HG02623 (cell line): ENCODE measurements around the gene RAP1GAP2.
A peak's percentile ranks its signal among the peaks of the same experiment; 100 is the strongest.
"Not testable (repeated sequence)": the region's sequence is repeated elsewhere in the genome, so short reads cannot be mapped to it uniquely, and the experiment has no call there.

ENCODE experiments used
- ATAC-seq: cut with Tn5 transposase; IDR thresholded peaks from one replicate; pipeline ENCODE4 v1.9.1; 2021; ENCODE audit warnings: moderate library complexity; ENCODE audit not compliant: unreplicated experiment

RAP1GAP2 gene

DNA sequence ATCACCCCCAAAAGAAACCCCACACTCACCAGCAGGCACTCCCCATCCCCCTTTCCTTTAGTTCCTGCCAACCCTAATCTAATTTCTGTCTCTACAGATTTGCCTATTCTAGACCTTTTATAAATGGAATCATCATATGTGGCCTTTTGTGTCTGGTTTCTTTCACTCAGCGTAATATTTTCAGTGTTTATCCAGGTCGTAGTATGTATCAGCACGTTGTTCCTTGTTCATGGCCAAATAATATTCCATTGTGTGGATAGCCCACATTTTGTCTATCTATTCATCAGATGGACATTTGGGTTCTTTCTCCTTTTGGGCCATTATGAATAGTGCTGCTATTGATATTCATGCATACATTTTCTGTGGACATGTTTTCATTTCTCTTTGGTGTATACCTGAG is 193.6 kb downstream of the RAP1GAP2 start:
- no peak for ATAC-seq

DNA sequence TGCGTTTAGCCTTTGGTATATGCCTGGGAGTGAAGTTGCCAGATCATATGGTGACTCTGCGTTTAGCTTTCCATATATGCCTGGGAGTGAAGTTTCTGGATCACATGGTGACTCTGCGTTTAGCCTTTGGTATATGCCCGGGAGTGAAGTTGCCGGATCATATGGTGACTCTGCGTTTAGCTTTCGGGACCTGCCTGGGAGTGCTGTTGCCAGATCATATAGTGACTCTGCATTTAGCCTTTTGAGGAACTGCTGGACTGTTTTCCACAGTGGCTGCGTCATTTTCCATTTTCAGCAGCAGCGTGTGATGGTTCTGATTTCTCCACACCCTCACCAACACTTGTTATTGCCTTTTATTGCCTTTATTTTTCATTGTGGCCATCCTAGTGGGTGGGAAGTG is 194.2 kb downstream of the RAP1GAP2 start:
- no peak for ATAC-seq

DNA sequence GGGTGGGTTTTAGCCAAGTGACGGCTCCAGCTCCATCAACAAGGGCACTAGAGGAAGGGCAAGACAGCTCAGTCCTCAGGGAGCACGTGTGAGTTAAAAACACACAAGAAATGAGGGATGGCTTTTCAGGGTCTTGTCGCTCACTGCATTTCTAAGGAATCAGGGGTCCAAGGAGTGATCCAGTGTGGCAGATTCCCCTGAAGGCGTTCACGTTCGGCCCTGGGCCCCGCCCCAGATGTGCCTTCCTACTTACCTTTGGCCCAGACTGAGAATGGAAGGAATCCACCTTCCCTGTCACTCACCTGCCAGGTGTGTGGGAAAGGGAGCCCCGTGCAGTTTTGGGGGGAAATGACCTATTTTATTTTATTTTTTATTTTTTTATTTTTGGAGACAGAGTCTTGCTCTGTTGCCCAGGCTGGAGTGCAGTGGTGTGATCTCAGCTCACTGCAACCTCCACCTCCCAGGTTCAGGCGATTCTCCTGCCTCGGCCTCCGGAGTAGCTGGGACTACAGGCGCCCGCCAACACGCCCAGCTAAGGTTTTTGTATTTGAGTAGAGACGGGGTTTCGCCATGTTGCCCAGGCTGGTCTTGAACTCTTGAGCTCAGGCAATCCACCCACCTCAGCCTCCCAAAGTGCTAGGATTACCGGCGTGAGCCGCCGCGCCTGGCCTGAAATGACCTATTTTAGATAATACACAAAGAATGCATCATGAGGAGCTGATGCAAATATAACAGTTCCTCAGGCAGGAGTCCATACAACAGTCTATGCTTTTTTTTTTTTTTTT is 195.3 kb downstream of the RAP1GAP2 start:
- not testable (repeated sequence) for ATAC-seq

DNA sequence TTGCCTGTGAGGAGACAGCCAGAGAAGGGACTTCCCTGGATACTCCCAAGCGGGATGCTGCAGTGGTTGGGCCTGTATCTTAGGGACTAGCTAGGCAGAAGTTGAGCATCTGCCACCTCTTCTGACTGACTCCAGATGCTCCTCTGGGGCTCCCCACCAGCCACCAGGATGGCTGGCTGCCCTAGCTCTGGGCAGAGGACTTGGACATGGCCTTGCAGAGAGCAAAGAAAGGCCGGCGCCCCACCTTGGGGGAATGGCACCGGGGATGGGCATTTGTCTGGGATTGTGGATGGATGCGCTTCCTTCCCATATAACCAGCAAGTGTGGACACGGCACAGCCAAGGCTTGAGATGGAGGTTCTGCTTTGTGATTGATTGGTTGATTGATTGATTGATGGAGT is 198.2 kb downstream of the RAP1GAP2 start:
- no peak for ATAC-seq

DNA sequence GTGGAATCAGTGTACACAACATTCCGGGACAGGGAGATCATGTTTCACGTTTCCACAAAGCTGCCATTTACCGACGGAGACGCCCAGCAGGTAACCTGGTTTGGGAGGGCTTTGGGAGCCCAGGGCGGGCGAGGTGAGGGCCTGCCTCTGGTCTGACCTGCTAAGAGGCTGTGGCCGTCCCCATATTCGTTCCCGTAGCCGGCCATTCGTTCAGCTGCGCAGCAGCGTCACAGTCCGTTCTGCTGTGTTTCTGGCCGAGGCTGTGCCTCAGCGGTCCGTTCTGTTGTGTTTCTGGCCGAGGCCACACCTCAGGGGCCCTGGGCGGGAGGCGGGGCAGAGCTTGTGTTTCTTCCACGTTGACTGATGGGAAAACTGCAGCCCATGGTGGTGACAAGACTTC is 199.1 kb downstream of the RAP1GAP2 start:
- ATAC-seq = no peak

DNA sequence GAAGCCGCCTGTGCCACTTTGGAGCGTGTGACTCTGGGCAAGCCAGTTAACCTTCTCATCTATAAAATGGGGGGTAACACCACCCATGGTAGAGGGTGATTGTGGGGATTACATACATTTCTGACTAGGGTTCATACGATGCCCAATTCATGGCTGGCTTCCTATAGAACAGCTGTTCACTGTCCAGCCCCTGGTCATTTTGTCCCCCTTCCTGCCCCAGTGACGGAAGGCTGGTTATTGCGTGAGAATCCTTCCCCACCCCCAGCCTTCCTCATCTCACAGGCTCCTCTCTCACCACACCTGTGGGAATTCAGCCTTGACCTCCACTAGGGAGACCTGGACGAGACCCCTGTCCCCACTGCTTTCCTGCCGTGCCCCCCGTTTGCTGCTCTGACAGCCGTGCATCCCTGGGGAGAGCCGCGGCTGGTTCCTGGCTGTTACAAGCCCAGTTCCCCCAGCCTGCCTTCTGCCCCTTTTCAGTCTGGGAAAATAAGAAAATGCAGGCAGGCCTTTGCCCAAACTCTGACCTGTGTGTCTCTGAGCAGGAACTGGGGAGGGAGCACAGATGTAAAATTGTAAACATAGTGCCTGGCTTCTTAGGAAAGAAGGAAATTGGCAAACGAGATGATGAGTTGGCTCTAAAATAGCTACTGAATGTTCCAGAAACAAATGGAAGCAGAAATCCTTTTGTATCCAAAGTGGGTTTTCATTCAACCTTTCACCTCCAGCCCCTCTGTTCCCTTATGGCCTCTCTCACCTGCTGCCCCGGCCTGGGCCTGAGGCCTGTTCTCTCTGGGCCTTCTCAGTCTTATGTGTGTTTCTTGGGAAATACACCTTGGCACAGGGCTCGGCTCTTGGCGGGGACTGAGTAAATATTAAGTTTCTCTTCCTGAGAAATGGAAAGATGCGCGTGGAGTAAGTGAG is 199.9 kb downstream of the RAP1GAP2 start:
- no peak for ATAC-seq

DNA sequence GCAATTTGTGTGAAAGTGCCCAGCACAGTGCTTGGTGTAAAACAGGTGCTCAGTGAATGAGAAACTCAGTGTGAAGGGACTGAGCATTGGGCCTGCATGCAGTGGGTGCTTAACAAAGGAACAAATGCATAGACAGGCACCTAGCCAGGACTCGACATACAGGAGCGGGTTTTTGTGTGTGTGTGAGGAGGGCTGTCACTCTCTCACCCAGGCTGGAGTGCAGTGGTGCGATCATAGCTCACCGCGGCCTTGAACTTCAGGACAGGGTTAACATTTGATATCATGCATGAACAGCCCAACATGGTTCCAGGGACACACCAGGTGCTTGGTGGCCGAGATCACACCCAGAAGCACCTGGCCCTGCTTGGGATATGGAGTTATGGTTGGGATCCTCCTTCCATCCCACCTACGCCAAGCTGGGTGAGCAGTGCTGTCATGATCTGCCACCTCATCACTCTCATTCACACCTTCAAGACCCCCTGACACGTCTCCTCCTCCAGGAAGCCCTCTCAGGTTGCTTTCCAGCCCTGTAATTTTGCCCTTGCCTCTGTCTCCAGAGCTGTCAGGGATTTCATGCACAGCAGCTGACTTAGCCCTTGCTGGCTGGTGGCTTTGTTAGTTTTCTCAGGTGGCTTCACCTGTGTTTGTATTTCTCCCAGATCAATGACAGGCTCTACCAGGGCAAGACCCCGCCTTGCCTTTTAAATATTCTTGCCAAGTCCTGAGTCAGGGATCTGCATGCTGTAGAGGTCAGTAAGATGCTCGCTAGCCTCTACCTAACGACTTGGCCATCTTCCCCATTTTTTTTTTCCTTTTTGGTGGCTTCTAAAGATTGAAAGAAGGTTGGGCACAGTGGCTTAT is 200.8 kb downstream of the RAP1GAP2 start:
- no peak for ATAC-seq

DNA sequence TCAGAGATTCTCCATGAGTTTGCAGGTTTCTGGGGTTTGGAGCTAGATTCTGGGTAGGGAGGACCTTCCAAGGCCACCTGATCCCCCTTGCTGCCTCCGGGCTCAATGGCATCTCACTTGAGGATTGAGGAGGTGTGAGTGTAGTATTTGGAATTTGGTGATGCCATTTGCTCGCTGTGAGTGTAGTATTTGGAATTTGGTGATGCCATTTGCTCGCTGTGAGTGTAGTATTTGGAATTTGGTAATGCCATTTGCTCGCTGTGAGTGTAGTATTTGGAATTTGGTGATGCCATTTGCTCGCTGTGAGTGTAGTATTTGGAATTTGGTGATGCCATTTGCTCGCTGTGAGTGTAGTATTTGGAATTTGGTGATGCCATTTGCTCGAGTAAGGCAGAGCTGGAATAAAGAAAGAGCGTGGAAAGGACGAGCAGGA is 202.2 kb downstream of the RAP1GAP2 start:
- ATAC-seq = not testable (repeated sequence)

DNA sequence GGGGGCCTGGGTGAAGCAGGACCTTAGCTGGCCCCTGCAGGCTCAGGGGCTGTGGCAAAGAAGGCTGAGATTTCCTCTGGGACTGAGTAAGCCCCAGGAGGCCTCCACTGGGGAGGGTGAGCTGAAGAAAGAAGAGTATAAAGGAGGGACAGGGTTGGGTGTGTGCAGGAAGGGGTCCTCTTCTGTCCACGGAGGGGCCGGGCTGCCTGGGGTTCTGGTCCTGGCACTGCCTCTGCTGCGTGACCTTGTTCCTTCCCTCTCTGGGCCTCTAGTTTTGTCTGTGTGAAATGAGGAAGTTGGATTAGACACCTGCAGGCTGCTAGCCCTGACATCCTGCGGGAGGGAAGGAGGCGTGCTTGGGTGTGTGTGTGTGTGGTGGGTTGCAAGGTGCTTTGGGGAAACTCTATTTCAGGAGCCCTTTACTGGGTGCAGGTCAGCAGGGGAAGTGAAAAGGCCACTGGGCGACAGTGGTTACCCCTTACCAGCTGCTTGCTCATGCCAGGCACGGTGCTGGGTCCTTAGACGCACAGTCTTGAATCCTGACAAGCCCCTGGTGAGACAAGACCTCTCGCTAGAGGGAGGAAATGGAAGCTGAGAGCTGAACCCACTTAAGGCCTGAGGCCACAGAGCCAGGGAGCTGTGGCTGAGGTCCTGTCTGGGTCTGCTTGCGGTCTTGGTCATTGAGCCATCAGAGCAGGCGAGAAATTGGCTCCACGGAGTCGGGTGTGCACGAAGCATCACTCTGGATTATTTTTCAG is 206.5 kb downstream of the RAP1GAP2 start:
- peak; percentile 59 for ATAC-seq

DNA sequence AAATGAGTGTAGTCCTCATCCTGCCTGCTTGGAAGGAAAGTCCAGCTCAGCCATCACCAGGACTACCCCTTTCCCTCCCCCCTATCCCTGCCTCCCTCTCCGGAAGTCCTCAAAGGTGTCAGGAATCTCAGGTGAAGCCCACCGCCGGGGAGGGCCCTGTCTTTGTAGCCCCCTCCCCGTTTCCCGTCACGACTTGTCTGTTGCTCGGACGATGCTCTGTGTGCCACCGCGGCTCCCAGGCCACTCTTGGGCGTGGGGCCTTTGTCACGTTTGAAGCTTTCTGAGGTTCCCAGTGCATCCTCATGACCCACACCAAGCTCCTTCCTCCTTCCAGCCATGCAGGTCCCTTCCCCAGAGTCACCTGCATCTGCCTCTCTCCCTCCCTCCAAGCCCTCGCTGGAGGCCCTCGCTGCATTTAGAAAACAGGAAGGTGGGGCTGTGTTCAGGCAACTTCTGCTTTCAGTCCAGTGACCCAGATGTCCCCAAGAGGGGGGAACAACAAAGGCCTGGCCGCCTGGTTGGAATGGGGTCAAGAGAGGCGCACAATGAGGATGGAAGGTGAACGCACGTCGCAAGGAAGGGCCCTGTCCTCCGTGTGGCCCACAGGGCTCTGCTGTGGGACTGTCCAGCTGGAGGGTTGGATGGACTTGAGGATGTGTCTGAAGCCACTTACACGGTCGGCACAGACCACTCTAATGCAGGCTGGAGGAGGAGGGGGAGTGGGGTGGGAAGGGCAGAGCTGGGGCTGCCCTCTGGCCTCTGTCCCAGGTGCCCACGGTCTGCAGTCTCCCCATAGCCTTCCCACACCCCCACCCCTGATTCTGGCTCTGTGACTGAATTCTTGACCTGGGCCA is 207.3 kb downstream of the RAP1GAP2 start:
- ATAC-seq = no peak

DNA sequence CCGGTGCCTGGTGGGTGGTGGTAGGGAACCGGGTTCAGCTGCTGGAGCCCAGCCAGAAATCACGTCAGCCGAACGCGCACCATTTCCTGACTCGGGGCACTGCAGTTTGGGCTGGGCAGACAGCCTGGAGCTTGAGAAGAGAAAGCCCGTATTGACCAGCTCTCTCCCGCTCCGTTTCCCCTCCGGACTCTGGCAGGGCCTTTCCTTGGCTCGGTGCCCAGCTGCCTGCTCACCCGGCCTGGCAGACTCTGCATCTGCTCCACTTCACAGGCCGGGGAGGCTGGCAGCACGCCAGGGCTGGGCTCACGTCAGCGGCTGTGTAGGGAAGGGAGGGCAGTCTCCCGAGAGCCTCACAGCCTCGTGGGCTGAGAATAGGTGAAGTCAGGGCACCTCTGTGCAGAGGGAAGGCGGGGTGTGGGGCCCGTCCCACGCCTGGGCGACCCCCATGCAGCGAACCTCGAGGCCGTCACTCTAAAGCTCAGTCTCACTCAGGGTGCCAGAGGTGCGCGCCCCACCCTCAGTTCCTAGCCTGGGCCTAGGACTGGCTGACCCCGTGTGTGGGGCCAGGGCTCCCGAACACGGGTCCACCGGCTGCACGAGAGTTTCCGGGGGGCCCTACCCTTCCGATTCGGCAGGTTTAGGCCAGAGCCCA is 208.0 kb downstream of the RAP1GAP2 start:
- ATAC-seq = no peak

DNA sequence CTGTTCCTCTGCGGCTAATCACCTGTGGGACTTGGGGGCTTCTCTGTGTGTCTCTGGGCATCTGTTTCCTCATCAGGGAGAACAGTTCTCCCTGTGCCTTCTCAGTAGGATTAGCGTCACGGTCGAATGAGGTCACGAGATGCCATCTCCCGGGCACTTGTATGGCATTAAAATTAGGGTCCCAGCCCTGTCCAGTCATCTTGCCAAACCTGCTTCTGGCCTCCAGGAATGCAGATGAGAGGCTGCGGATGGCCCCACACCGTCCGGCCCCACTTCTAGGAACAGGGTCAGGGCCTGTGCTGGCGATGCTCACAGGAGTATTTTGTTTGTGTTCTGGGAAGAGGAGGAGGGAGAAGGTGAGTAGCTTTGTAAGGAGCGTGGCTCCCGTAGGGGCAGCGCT is 208.7 kb downstream of the RAP1GAP2 start:
- ATAC-seq = no peak

DNA sequence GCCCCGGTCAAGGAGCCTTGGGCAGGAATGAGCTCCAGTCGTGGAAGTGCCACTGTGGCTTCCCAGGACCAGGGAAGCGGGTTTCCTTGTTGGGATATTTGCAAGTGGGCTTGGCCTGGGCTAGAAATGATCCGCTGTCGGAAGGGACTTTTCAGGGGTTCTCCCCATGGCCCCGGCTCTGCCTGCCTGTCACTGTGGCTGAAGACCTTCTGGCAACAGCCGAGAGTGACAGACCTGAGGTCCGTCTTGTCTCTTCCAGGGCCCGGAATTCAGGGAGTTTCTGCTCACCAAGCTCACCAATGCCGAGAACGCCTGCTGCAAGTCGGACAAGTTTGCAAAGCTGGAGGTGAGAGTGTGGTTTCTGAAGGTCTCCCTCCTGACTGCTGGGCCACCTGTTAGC is 209.5 kb downstream of the RAP1GAP2 start:
- no peak for ATAC-seq

DNA sequence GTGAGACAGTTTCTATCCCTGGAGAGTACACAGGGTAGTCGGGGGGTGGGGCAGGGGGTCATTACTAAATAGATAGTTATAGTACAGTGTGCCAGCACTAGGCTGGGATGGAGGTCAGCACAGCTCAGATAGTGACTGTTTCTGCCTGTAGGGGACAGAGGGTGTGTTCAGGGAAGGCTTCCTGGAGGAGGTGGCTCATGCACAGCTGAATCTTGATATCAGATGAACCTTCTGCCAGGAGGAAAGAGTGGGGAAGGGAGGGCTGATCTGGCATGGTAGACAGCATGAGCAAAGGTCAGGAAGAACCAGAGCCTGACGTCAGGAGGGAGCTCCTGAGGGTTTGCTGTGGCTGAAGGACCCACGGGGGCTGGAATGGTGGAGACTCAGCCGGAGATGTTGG is 210.6 kb downstream of the RAP1GAP2 start:
- no peak for ATAC-seq

DNA sequence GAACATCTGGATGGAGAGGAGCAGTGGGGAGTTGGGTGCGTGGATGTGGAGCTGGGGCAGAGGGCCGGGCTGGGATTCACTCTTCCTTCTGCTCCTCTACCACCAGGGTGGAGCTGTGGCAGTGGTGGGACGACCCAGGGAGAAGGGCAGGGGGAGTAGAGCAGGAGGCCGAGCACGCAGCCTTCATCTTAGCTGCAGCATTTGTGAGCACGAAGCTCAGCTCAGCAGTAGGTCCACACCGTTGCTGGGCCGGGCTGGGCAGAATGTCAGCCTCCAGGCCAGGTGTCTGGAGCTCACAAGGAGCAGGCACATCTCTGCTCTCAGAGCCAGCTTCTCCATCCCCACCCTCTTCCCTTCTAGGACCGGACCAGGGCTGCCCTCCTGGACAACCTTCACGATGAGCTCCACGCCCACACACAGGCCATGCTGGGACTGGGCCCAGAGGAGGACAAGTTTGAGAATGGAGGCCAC is 211.4 kb downstream of the RAP1GAP2 start:
- no peak for ATAC-seq

DNA sequence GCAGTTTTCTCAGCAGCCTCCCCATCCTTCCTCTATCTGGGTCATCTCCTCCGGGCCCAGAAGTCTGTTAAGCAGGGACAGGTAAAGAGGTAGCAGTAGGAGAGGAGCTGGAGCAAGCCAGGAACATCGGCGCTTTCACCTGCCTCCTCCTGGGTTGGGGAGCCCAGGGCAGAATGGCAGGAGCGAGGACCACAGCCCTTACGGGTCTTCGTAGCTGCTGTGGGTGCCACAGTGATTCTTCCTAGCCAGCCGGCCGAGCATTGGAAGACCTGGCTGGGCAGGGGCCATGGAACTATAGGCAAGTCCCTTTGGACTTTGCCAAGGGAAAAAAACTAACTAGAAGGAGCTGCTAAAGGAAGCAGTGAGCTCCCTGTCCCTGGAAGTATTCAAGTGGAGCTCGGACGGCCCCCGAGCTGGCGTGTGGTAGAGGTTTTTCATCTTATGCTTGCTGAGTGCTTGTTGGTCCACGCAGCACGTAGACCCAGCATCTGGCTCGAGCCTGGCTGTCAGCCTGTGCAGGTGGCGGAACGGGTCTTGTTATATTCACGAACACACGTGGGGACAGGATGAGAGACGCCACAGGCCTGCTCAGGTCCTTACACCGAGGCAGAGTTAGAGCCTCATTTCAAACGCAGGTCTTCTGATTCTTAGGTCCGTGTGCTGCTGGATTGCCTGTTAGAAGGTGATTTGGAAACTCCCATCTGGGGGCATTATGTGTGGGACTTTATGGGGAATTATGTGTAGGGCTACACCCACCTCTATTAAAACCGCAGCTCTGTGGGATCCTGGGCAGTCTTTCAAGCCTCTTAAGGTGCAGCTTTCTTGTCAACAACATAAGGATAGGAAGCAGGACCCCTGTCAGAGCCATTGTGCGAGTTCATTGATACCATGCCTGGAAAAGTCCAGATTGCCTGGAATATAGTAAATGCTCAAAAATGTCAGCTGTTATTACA is 212.4 kb downstream of the RAP1GAP2 start:
- ATAC-seq = no peak

DNA sequence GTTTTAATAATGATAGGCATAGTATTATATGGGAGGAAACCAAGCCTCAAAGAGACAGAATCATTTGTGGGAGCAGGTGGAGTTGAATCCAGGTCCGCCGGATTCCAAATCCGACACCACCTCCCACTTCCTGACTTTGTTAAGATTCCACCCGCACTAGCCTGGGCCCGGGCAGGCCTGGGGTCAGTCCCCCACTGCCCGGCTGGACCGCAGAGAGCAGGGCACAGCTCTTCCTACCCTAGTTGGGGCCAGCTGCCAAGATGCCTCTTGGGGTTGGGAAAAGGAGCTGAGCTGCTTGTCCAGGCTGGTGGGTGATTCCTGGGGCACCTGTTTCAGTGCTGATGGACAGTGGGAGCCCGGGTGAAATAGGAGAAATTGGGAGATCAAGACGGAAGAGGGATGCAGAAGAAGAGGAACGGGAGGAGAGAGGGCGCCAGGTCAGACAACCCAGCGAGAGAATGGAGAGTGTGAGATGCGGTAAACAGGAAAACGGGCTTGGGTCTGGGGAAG is 213.2 kb downstream of the RAP1GAP2 start:
- no peak for ATAC-seq
